H9 (cell line): ENCODE results near the gene CDC42EP4. TPM values are rescaled to one million over a fixed set of nuclear protein-coding genes. Genes with fewer than 3 reads are reported as not detected.

Experiments
- DNase-seq: peaks from one replicate; pipeline ENCODE4 v3.0.0-alpha.2; 2017
- H2AFZ ChIP-seq: one replicate; pipeline ENCODE4 v1.6.1; 2013; ENCODE audit warnings: mild to moderate bottlenecking, low read length, control low read depth, moderate library complexity
- H2AK5ac ChIP-seq: 2 replicates; pipeline ENCODE4 v1.6.1; 2013; ENCODE audit warnings: low read length, control low read depth, mixed read lengths; ENCODE audit not compliant: insufficient read length
- H2BK120ac ChIP-seq: one replicate; pipeline ENCODE4 v1.6.1; 2013; ENCODE audit warnings: low read depth, mild to moderate bottlenecking, low read length, control low read depth, inconsistent platforms; ENCODE audit not compliant: poor library complexity, severe bottlenecking
- H2BK12ac ChIP-seq: 2 replicates; pipeline ENCODE4 v1.6.1; 2013; ENCODE audit warnings: low read length, control low read depth, mixed read lengths, low read depth; ENCODE audit not compliant: insufficient read length
- H2BK15ac ChIP-seq: 2 replicates; pipeline ENCODE4 v1.6.1; 2013; ENCODE audit warnings: low read depth, low read length, control low read depth
- H2BK20ac ChIP-seq: one replicate; pipeline ENCODE4 v1.6.1; 2013; ENCODE audit warnings: low read depth, mild to moderate bottlenecking, low read length, control low read depth, inconsistent platforms; ENCODE audit not compliant: poor library complexity, severe bottlenecking
- H2BK5ac ChIP-seq: 2 replicates; pipeline ENCODE4 v1.6.1; 2013; ENCODE audit warnings: low read length, control low read depth, mixed read lengths; ENCODE audit not compliant: insufficient read length
- H3K14ac ChIP-seq: 2 replicates; pipeline ENCODE4 v1.6.1; 2013; ENCODE audit warnings: low read length, control low read depth; ENCODE audit not compliant: insufficient read depth
- H3K18ac ChIP-seq: 2 replicates; pipeline ENCODE4 v1.6.1; 2013; ENCODE audit warnings: low read depth, mild to moderate bottlenecking, mixed read lengths, low read length, control low read depth; ENCODE audit not compliant: insufficient read length
- H3K23ac ChIP-seq: 2 replicates; pipeline ENCODE4 v1.6.1; 2013; ENCODE audit warnings: low read length, control low read depth, mixed read lengths, low read depth; ENCODE audit not compliant: insufficient read length
- H3K23me2 ChIP-seq: 2 replicates; pipeline ENCODE4 v1.6.1; 2013; ENCODE audit warnings: low read depth, mild to moderate bottlenecking, mixed read lengths, low read length, control low read depth; ENCODE audit not compliant: insufficient read length, poor library complexity, severe bottlenecking
- H3K27ac ChIP-seq: 2 replicates; pipeline ENCODE4 v1.5.1; 2013; ENCODE audit warnings: low read length, control low read depth, mixed read lengths, low read depth; ENCODE audit not compliant: insufficient read length
- H3K27me3 ChIP-seq: 2 replicates; pipeline ENCODE4 v1.6.1; 2013; ENCODE audit warnings: low read length, control low read depth, inconsistent platforms; ENCODE audit not compliant: insufficient read depth
- H3K4ac ChIP-seq: 2 replicates; pipeline ENCODE4 v1.6.1; 2013; ENCODE audit warnings: low read depth, mild to moderate bottlenecking, control low read depth, inconsistent platforms, low read length, moderate library complexity
- H3K4me1 ChIP-seq: 2 replicates; pipeline ENCODE4 v1.6.1; 2013; ENCODE audit warnings: low read length, control low read depth, inconsistent platforms; ENCODE audit not compliant: insufficient read depth
- H3K4me2 ChIP-seq: 2 replicates; pipeline ENCODE4 v1.6.1; 2013; ENCODE audit warnings: low read length, control low read depth, mixed read lengths; ENCODE audit not compliant: insufficient read length, insufficient read depth
- H3K56ac ChIP-seq: 2 replicates; pipeline ENCODE4 v1.6.1; 2013; ENCODE audit warnings: low read depth, mild to moderate bottlenecking, mixed read lengths, low read length, control low read depth; ENCODE audit not compliant: insufficient read length
- H3K79me1 ChIP-seq: 2 replicates; pipeline ENCODE4 v1.6.1; 2013; ENCODE audit warnings: low read depth, mild to moderate bottlenecking, moderate library complexity, low read length, control low read depth, inconsistent platforms; ENCODE audit not compliant: insufficient read depth, poor library complexity, severe bottlenecking
- H3K79me2 ChIP-seq: 2 replicates; pipeline ENCODE4 v1.6.1; 2013; ENCODE audit warnings: low read length, control low read depth, inconsistent platforms; ENCODE audit not compliant: insufficient read depth
- H3K9ac ChIP-seq: 2 replicates; pipeline ENCODE4 v1.6.1; 2013; ENCODE audit warnings: low read length, control low read depth, mixed read lengths; ENCODE audit not compliant: insufficient read length; ENCODE audit errors: extremely low read depth
- H3K9me3 ChIP-seq: one replicate; pipeline ENCODE4 v1.6.1; 2013; ENCODE audit warnings: low read depth, low read length, inconsistent platforms; ENCODE audit not compliant: control insufficient read depth
- H3T11ph ChIP-seq: one replicate; pipeline ENCODE4 v1.6.1; 2013; ENCODE audit warnings: mild to moderate bottlenecking, low read length, control low read depth, inconsistent platforms
- H4K20me1 ChIP-seq: one replicate; pipeline ENCODE4 v1.6.1; 2013; ENCODE audit not compliant: control insufficient read depth, insufficient read length, insufficient read depth
- H4K5ac ChIP-seq: 2 replicates; pipeline ENCODE4 v1.6.1; 2013; ENCODE audit warnings: low read depth, mild to moderate bottlenecking, mixed read lengths, low read length, control low read depth; ENCODE audit not compliant: insufficient read length
- H4K8ac ChIP-seq: replicated peaks from 2 replicates; pipeline ENCODE4 v1.6.1; 2013; ENCODE audit warnings: low read length, control low read depth, mixed read lengths, low read depth; ENCODE audit not compliant: insufficient read length
- H4K91ac ChIP-seq: 2 replicates; pipeline ENCODE4 v1.6.1; 2013; ENCODE audit warnings: low read depth, mild to moderate bottlenecking, moderate library complexity, mixed read lengths, low read length, control low read depth; ENCODE audit not compliant: insufficient read length
- H3K27ac Mint-ChIP-seq, 3 experiments: 2 replicates in 2 of 3; 3 replicates in 1 of 3; pipeline ENCODE4 v1.8.0; 2020 to 2021; ENCODE audit warnings: mixed read lengths in 3 of 3, mild to moderate bottlenecking in 1 of 3, moderate library complexity in 1 of 3
- H3K27me3 Mint-ChIP-seq: 2 replicates; pipeline ENCODE4 v1.8.0; 2021; ENCODE audit warnings: low read depth, mild to moderate bottlenecking, moderate library complexity, mixed read lengths
- H3K36me3 Mint-ChIP-seq, 3 experiments: 2 replicates in 2 of 3; 3 replicates in 1 of 3; pipeline ENCODE4 v1.8.0; 2020 to 2021; ENCODE audit warnings: low read depth in 3 of 3, mixed read lengths in 3 of 3; ENCODE audit not compliant: insufficient read depth in 1 of 3
- H3K4me1 Mint-ChIP-seq, 2 experiments: 2 replicates each; pipeline ENCODE4 v1.8.0; 2020; ENCODE audit warnings: mixed read lengths in 2 of 2
- H3K4me3 Mint-ChIP-seq, 2 experiments: 2 replicates in 1 of 2; 3 replicates in 1 of 2; pipeline ENCODE4 v1.8.0; 2020 to 2021; ENCODE audit warnings: mild to moderate bottlenecking in 2 of 2, mixed read lengths in 2 of 2, moderate library complexity in 1 of 2
- H3K9me3 Mint-ChIP-seq, 2 experiments: 2 replicates in 1 of 2; 3 replicates in 1 of 2; pipeline ENCODE4 v1.8.0; 2020; ENCODE audit warnings: mild to moderate bottlenecking in 2 of 2, mixed read lengths in 2 of 2, moderate library complexity in 1 of 2
- CTCF ChIP-seq: fragments of 200-600 bp; sonication (generic); conservative IDR thresholded peaks from 3 replicates; pipeline ENCODE4 v1.8.0; 2021; ENCODE audit warnings: antibody characterized with exemption, mild to moderate bottlenecking
- WGBS: extraction: QIAGEN DNeasy Blood & Tissue Kit; methylation state at CpG from one replicate; pipeline ENCODE4 v1.1.7; 2013; ENCODE audit warnings: missing lambda C conversion rate, low lambda C conversion rate, mixed read lengths; ENCODE audit not compliant: insufficient read length; ENCODE audit errors: extremely low coverage; 5-methylcytosine and 5-hydroxymethylcytosine counted together
- total RNA-seq: library from RNA; stranded (reverse); gene quantifications from 2 replicates; pipeline ENCODE4 v1.2.1, GENCODE V29; 2021

Gene CDC42EP4
- total RNA-seq, 1 experiment from 2014 or later = 27.1 TPM

- Histone ChIP-seq H4K8ac (no peak overlapping the region), H3K4me1 (no peaks in the 10 kb centered on the region; the same call in 1 of the 2 replicates), H3K23ac (no peak overlapping the region), H4K20me1 (no peaks in the 10 kb centered on the region), H4K5ac (no peak overlapping the region), H3K56ac (no peak overlapping the region), H3T11ph (no peak overlapping the region), H4K91ac (no peak overlapping the region), H3K18ac (no peak overlapping the region), H3K27ac (no peak overlapping the region), H3K23me2 (no peaks in the 10 kb centered on the region), H2BK20ac (no peak overlapping the region), H3K79me2 (no peaks in the 10 kb centered on the region), H2BK15ac (no peak overlapping the region), H2BK12ac (no peak overlapping the region), H3K9ac (no peak overlapping the region), H2AFZ (no peak overlapping the region), H2BK5ac (no peak overlapping the region), H3K9me3 (no peaks in the 10 kb centered on the region), H3K14ac (no peak overlapping the region), H2AK5ac (no peak overlapping the region), H3K4ac (no peak overlapping the region), H2BK120ac (no peak overlapping the region), H3K27me3 (no peaks in the 10 kb centered on the region), H3K4me2 (no peak overlapping the region), H3K79me1 (no peaks in the 10 kb centered on the region)
- WGBS = no CpG with 5 or more reads among the region's 7 CpGs
- Mint-ChIP-seq H3K27ac (no peak overlapping the region; a peak in 1 of 7 replicates), H3K4me3 (no peak overlapping the region), H3K9me3 (no peaks in the 10 kb centered on the region), H3K27me3 (no peaks in the 10 kb centered on the region; the same call in 1 of the 2 replicates), H3K4me1 (peaks cover 10 to 15% of the 10 kb centered on the region in 2 experiments), H3K36me3 (no peaks in the 10 kb centered on the region; a peak in 1 of 7 replicates)
- no peak for DNase-seq
- TF ChIP-seq CTCF = no peak
Observed at GRCh38 chr17:73278049-73278464, 33.7 kb downstream of the CDC42EP4 start.
